Stimulated activated CD4-positive, alpha-beta T cell treated with anti-CD3 and anti-CD28 coated beads, TNF-alpha, amount 100 ng/mL, for 4 hours (primary cell): ENCODE data around the gene MAMDC2.

Experiments used
- DNase-seq, 3 experiments: peaks; one replicate each; pipeline ENCODE4 v3.0.0-alpha.2; 2020; ENCODE audit warnings: low read depth in 3 of 3

The MAMDC2 gene

GRCh38 chr9:70064496-70064895 lies 20.8 kb downstream of the MAMDC2 start:
- no peak for DNase-seq

DNA sequence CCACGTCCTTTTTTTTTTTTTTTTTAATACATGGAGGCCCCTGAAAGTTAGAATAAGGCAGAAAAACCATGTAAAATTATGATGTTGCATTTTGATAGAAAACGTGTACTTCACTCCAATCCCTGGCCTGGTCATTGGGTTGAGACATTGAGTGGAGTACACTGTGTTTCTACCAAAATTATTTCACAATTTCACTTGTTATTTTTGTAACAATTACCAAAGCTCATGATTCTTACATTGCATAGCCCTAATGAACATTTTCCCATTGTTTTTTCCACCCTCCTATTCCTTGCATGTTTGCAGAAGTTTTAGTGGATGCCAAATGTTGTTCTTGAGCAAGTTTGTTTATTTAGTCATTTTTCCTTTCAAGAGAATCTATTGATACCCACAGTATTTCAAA lies 21.9 kb downstream of the MAMDC2 start:
- no peak for DNase-seq

DNA sequence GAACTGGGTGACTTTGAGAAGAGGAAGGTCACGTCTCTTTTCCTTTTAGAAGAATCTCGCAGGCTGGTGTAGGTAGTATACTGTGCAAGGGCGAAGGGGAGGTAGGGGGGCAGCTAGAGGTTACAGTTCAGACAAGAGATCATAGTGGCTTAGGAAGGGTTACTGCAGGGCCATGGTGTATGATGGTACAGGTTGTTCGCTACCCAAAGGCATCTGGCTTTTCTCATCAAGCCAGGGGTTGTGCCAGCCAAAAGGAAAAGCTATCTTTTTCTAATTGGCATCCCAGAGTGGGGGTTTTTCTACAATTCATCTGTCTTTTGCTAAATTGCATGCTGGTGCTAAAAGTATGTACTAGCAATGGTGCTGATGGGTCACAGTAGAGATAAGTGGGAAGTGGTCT lies 22.8 kb downstream of the MAMDC2 start:
- DNase-seq = no peak

GRCh38 chr9:70066874-70067273 lies 23.2 kb downstream of the MAMDC2 start:
- no peak for DNase-seq

DNA sequence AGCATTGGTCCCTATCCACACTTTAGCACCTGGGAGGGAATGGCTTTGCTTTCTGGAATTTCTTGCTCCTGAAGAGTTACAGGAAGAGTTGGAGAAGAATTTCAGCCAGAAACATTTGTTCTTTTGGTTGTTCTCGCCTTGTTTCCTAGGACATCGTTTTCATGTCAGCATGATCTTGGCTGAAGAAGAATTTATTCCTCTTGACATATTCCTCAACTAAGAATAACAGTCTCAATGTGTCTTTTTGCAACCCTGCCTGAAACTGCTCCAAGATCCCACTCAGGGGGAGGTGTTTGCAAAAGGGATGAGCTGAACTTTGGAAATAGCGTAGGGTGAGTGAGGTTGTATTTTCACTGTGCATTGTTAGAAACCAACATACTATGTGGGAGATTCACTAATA lies 26.1 kb downstream of the MAMDC2 start:
- no peak for DNase-seq

- no peak for DNase-seq
Observed at GRCh38 chr9:70073193-70073592, 29.5 kb downstream of the MAMDC2 start.

DNA sequence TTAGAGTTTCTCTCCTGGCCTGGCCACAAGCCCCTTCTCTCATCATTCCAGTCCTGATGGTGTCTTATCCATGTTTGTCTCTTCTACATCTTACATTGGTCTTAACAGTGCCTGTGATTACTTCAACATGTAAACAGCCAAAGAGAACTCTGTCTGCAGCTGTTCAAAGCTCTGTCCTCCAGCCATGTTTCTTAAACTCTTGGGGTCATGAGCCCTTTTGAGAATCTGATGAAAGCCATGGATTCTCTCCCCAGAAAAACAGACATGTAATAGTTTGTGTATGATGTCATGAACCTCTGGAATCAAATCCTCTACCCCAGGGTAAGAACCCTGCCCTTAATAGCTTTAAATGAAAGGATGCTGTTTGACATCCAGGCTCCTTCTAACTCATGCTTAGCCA lies 30.1 kb downstream of the MAMDC2 start:
- DNase-seq = no peak

DNA sequence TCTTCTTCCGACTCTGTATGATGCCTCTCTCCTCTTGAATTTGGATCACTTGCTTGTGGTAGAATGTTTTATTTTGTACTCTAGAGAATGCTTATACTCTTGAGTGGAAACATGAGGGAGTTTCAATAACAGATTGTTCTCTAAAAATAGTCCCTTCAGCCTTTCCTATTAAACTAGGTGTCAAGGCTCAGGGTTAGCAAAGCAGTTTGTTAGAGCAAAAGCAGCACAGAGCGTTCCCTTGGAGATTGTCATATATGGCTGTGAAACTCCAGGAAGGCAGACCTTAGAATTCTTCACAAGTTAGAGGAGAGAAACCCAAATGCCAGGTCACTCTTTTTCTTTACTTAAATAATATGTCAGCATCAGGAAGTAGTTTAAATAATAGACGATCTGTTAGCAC lies 33.0 kb downstream of the MAMDC2 start:
- DNase-seq = no peak

DNA sequence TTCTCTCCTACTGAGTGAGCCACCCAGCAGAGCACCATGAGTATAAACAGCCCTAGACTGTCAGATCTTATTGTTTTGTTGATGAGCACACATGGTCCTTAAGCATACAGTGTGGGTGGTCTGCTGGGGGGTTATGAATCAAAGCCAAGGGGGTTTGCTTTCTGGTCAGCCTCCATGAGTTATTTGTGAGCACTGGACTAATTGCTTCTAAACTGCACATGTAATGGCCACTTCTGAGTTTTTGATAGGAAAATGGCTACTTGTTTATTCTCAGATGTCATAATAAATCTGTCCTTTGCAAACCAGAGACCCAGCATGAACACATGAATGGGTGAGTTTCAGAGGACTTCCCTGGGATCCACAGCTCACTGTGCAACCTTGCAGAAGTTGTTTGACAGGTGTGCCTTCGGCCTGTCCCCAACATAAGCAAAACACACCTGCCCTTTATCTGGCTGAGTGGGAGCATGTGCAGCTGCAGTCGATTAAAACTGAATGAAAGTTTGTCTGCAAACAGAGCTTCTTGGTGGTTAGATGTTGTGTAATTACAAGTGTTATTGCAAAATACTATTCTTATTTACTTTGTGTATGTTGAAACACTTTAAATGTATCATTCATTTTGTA lies 35.9 kb downstream of the MAMDC2 start:
- DNase-seq = no peak

GRCh38 chr9:70080481-70081119 lies 37.0 kb downstream of the MAMDC2 start:
- DNase-seq = no peak

GRCh38 chr9:70081120-70081495 lies 37.5 kb downstream of the MAMDC2 start:
- no peak for DNase-seq

DNA sequence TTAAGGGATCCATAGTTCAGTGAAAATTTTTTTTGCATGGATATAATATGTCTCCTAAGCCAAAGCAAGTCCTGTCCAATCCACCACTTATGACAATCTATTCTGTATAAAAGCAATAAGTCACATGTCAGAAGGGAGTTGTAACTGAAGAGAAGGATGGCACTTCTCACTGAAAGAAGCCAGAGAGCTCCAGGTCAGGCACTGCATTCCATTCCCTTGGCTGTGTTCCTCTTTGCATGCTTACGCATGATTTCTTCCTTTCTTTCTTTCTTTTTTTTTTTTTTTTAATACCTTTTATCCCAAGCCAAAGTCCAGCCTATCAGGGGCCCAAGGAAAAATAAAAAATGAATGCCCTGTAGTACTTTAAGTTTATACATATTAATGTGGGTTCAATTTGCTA lies 39.8 kb downstream of the MAMDC2 start:
- DNase-seq = no peak

DNA sequence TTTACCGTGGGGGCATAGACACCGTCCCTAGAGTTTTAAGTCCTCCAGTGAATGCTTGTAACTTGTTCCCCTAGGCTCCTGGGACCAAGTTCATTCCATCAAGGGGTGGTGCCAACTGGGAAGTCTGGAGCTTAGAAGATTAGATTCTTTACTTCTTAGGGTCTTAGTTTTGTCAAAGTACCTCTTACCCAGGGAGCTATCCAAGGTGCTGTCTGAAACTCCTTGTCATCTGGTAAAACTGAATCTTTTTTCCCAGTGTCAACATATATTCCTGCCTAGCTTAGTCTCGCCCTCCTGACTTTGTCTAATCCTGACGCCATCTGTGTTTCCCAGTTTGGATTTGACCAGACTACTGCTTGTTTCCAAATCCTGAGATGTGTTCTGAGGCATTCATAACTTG lies 41.6 kb downstream of the MAMDC2 start:
- no peak for DNase-seq

DNA sequence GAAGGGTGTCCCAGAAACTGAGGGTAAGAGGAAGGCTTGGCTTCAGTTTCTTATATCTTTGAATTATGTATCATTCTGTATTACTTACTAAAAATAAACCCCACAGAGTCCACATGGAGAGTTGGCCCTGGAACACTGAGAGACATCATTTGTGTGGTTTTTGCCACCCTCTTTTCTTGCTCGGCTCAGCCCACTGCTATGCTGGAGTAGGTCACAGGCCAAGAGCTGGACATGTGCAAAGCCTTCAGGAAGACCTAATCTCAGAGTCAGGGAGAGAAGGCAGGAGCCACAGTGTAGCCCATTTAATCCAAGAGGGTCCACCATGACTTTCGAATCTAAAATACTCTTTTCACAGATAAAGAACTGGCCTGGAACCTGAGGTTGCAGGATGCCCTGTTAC lies 47.5 kb downstream of the MAMDC2 start:
- DNase-seq = no peak

DNA sequence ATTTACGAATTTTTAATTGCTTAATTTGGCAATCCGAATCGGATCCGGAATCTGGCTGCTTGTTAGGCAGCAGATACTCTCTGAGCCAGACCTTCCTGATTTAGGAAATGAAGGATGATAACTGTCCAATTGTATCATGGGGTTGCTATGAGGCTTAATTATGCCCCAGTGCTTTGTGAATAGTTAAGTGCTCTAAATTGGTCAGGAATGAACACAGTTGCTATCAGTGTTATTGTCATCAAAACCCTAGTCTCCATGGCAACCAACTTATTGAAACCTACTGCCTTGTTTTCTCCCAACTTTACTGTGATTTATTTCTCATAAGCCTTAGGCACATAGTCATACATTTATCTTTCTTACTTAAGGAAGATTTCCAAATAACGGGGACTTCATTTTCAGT lies 47.9 kb downstream of the MAMDC2 start:
- DNase-seq = no peak

DNA sequence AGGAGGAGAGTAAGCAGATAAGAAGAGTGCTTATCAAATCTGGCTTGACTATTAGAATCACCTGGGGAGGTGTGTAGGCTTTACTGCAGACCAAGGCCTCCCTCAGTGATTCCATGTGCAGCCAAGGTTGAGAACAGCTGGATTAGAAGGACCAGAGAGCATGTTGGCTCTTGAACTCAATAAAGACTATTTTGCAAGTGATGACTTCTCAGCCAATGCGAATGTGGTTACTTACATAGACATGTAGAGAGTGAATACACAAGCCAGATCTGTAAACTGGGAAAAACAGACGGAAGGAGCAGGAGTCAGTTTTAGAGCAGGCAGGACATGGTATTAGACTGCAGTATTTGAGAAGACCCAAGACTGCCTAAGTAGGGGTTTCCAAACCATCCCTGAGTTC lies 48.5 kb downstream of the MAMDC2 start:
- no peak for DNase-seq

GRCh38 chr9:70093095-70093494 lies 49.4 kb downstream of the MAMDC2 start:
- DNase-seq = no peak

DNA sequence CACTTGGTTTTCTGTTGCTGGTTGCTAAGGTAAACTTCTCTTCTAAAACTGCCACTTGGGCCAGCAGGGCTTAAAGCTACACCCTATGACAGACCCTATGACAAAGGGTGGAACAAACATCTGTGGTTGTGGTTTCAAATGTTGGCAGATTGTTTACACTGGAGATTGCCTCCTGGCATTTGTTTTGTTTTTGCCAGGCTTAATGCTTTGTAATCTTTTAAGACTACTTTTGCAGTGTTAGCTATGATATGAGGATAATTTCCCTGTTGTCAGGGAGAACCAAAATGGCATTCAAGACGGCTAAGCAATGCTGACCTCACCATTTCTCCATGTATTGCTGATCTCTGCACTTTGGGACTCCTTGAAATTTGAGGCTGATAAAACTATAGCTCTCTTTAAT lies 50.3 kb downstream of the MAMDC2 start:
- no peak for DNase-seq

- no peak for DNase-seq
Observed at GRCh38 chr9:70094747-70095146, 51.1 kb downstream of the MAMDC2 start.

DNA sequence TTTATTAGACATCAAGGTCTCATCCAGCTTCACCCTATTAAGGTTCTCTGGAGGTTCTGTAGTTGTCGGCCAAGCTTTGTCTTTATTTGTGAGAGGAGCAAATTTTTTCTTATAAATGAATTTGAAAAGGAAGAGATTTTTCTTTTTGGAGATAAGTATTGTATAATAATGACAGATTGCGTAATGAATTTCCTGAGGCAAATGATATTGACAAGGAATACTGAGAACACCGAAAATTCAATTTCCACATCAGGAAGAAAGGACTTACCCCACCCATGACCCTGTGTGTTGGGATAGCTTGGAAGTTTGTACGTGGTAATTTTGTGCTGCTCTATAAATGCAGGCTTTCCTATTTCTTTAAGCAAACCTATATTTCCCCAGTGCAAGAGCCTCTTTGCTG lies 53.5 kb downstream of the MAMDC2 start:
- DNase-seq = no peak

DNA sequence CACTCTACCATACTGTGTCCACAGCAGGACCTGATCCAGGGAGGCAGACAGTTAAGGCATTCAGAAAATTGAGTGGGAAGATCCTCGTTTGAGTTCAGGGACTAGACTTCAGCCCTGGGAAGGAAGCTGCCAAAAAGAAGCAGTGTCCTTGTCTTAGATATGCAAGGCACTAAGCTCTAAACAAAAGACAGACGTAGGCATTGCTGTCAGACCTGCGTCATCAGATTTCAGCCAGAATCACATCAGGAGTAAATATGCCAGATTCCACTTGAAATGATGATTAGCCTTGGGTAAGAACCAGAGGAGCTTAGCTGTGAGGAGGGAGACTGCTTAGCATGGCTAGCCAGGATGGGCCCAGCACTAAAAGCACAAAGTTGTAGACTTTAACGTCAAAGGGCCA lies 56.7 kb downstream of the MAMDC2 start:
- DNase-seq = no peak

GRCh38 chr9:70101265-70101664 lies 57.6 kb downstream of the MAMDC2 start:
- no peak for DNase-seq

GRCh38 chr9:70105147-70105546 lies 61.5 kb downstream of the MAMDC2 start:
- no peak for DNase-seq

GRCh38 chr9:70106571-70106970 lies 62.9 kb downstream of the MAMDC2 start:
- no peak for DNase-seq
